ENCODE data around the gene GPRASP1. TPM values are rescaled to one million over a fixed set of nuclear protein-coding genes. Genes with fewer than 3 reads are reported as not detected.
"Not testable (repeated sequence)": the region's sequence is repeated elsewhere in the genome, so short reads cannot be mapped to it uniquely, and the experiment has no call there.

The GPRASP1 gene
- total RNA-seq, 1 donor from 2014 or later: 2.3 TPM

DNA sequence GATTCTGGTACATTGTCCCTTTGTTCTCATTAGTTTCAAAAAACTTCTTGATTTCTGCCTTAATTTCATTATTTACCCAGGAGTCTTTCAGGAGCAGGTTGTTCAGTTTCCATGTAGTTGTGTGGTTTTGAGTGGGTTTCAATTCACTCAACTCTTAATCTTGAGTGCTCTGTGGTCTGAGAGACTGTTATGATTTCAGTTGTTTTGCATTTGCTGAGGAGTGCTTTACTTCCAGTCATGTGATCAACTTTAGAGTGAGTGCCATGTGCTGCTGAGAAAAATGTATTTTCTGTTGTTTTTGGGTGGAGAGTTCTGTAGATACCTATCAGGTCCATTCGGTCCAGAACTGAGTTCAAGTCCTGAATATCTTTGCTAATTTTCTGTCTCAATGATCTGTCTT is 15.8 kb downstream of the GPRASP1 start:
- H3K4me1 ChIP-seq (ENCODE audit: insufficient read depth, low read length); H3K27ac Mint-ChIP-seq (ENCODE audit: unreplicated experiment); H4K20me1 ChIP-seq (ENCODE audit: insufficient read depth, low read length); H3K9ac ChIP-seq (ENCODE audit: low read length); H3K4me3 Mint-ChIP-seq (ENCODE audit: unreplicated experiment); H3K27ac ChIP-seq (ENCODE audit: low read depth, low read length); H3K4me1 Mint-ChIP-seq (ENCODE audit: low read depth, unreplicated experiment); H3K36me3 ChIP-seq (ENCODE audit: insufficient read depth, low read length); H3K9me3 ChIP-seq (ENCODE audit: insufficient read depth, low read depth, low read length); H2AFZ ChIP-seq (ENCODE audit: low read depth, low read length); H3K4me3 ChIP-seq (ENCODE audit: insufficient read depth, low read depth, low read length); H3K9me3 Mint-ChIP-seq (ENCODE audit: unreplicated experiment); H3K36me3 Mint-ChIP-seq (ENCODE audit: low read depth, unreplicated experiment); H3K27me3 ChIP-seq (ENCODE audit: insufficient read depth, low read length); H3K79me2 ChIP-seq (ENCODE audit: insufficient read depth, low read length); H3K4me2 ChIP-seq (ENCODE audit: low read length); DNase-seq (ENCODE audit: low read depth); FAIRE-seq; H3K27me3 Mint-ChIP-seq (ENCODE audit: low read depth, unreplicated experiment): not testable (repeated sequence)

DNA sequence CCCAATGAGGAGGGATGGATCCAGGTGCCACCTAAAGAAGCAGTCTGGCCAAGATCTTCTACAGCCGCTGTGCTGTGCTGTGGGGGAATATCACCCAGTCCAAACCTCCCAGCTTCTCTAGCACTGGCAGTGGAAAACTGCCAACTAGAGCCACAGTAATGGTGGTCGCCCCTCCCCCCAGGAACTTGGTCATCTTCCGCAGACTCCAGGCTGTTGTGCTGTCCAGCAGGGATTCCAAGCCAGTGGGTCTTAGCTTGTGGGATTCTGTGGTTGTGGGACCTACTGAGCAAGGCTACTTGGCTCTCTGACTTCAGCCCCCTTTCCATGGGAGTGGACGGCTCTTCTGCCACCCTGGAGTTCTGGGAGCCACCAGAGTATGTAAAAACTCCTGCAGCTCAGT is 18.2 kb downstream of the GPRASP1 start:
- Mint-ChIP-seq H3K36me3 (ENCODE audit: low read depth, unreplicated experiment) (peaks cover 2% of the 10 kb centered on the region), H3K27me3 (ENCODE audit: low read depth, unreplicated experiment) (no peaks in the 10 kb centered on the region), H3K9me3 (ENCODE audit: unreplicated experiment) (peaks cover 5% of the 10 kb centered on the region), H3K27ac (ENCODE audit: unreplicated experiment) (no peak overlapping the region), H3K4me1 (ENCODE audit: low read depth, unreplicated experiment) (no peaks in the 10 kb centered on the region), H3K4me3 (ENCODE audit: unreplicated experiment) (no peak overlapping the region)
- Histone ChIP-seq H3K36me3 (ENCODE audit: insufficient read depth, low read length) (no peaks in the 10 kb centered on the region), H3K79me2 (ENCODE audit: insufficient read depth, low read length) (no peaks in the 10 kb centered on the region), H3K9ac (ENCODE audit: low read length) (no peak overlapping the region), H3K27ac (ENCODE audit: low read depth, low read length) (no peak overlapping the region), H3K27me3 (ENCODE audit: insufficient read depth, low read length) (no peaks in the 10 kb centered on the region), H3K4me3 (ENCODE audit: insufficient read depth, low read depth, low read length) (no peak overlapping the region), H4K20me1 (ENCODE audit: insufficient read depth, low read length) (no peaks in the 10 kb centered on the region), H3K9me3 (ENCODE audit: insufficient read depth, low read depth, low read length) (no peaks in the 10 kb centered on the region), H2AFZ (ENCODE audit: low read depth, low read length) (no peak overlapping the region), H3K4me2 (ENCODE audit: low read length) (no peak overlapping the region), H3K4me1 (ENCODE audit: insufficient read depth, low read length) (peaks cover 2% of the 10 kb centered on the region)
- no peak for FAIRE-seq
- TF ChIP-seq EZH2 (IDR thresholded peaks at IDR 0.05; ENCODE audit: insufficient read depth, low read length): no peak
- TF ChIP-seq, protein P1, sequence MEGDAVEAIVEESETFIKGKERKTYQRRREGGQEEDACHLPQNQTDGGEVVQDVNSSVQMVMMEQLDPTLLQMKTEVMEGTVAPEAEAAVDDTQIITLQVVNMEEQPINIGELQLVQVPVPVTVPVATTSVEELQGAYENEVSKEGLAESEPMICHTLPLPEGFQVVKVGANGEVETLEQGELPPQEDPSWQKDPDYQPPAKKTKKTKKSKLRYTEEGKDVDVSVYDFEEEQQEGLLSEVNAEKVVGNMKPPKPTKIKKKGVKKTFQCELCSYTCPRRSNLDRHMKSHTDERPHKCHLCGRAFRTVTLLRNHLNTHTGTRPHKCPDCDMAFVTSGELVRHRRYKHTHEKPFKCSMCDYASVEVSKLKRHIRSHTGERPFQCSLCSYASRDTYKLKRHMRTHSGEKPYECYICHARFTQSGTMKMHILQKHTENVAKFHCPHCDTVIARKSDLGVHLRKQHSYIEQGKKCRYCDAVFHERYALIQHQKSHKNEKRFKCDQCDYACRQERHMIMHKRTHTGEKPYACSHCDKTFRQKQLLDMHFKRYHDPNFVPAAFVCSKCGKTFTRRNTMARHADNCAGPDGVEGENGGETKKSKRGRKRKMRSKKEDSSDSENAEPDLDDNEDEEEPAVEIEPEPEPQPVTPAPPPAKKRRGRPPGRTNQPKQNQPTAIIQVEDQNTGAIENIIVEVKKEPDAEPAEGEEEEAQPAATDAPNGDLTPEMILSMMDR (IDR thresholded peaks at IDR 0.05; ENCODE audit: insufficient read depth, low read depth, low read length): no peak
- DNase-seq (ENCODE audit: low read depth): no peak

DNA sequence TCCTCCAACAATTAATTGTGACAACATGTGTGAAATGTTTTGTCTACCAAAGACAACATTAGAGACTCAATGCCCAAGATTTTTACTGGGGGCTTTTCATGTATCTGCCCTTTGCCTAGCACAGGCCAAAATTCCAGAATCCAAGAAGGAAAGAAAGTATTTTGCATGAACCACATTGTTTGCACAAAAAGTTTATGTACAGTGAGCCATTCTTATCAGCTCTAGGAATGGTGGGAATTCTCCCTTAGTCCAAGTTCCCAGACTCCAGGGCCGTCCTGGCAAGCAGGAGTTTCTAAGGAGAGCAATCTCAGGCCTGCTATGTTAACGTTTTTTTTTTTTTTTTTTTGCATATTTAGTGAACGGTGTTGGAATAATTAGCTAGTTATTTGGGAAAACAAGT is 21.6 kb downstream of the GPRASP1 start:
- Histone ChIP-seq H3K27me3 (ENCODE audit: insufficient read depth, low read length) (no peaks in the 10 kb centered on the region), H3K79me2 (ENCODE audit: insufficient read depth, low read length) (no peaks in the 10 kb centered on the region), H2AFZ (ENCODE audit: low read depth, low read length) (no peak overlapping the region), H3K4me3 (ENCODE audit: insufficient read depth, low read depth, low read length) (no peak overlapping the region), H4K20me1 (ENCODE audit: insufficient read depth, low read length) (no peaks in the 10 kb centered on the region), H3K9me3 (ENCODE audit: insufficient read depth, low read depth, low read length) (no peaks in the 10 kb centered on the region), H3K27ac (ENCODE audit: low read depth, low read length) (peak overlapping the region; percentile 52), H3K4me2 (ENCODE audit: low read length) (peak overlapping the region; percentile 19), H3K36me3 (ENCODE audit: insufficient read depth, low read length) (no peaks in the 10 kb centered on the region), H3K4me1 (ENCODE audit: insufficient read depth, low read length) (peaks cover 2% of the 10 kb centered on the region), H3K9ac (ENCODE audit: low read length) (peak overlapping the region; percentile 50)
- Mint-ChIP-seq H3K36me3 (ENCODE audit: low read depth, unreplicated experiment) (no peaks in the 10 kb centered on the region), H3K27me3 (ENCODE audit: low read depth, unreplicated experiment) (no peaks in the 10 kb centered on the region), H3K9me3 (ENCODE audit: unreplicated experiment) (peaks cover 3% of the 10 kb centered on the region), H3K4me1 (ENCODE audit: low read depth, unreplicated experiment) (no peaks in the 10 kb centered on the region), H3K4me3 (ENCODE audit: unreplicated experiment) (no peak overlapping the region), H3K27ac (ENCODE audit: unreplicated experiment) (peak overlapping the region; percentile 75)
- DNase-seq (ENCODE audit: low read depth): peak; percentile 73
- TF ChIP-seq, protein P1 (IDR thresholded peaks at IDR 0.05; ENCODE audit: insufficient read depth, low read depth, low read length): no peak
- TF ChIP-seq EZH2 (IDR thresholded peaks at IDR 0.05; ENCODE audit: insufficient read depth, low read length): no peak
- peak; percentile 5 for FAIRE-seq

DNA sequence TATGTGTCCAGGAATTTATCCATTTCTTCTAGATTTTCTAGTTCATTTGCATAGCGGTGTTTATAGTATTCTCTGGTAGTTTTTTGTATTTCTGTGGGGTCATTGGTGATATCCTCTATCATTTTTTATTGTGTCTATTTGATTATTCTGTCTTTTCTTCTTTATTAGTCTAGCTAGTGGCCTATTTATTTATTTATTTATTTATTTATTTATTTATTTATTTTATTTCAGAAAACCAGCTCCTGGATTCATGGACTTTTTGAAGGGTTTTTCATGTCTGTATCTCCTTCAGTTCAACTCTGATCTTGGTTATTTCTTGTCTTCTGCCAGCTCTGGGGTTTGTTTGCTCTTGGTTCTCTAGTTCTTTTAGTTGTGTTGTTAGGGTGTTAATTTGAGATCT is 26.2 kb downstream of the GPRASP1 start:
- H3K27ac ChIP-seq (ENCODE audit: low read depth, low read length); H2AFZ ChIP-seq (ENCODE audit: low read depth, low read length); H3K9me3 Mint-ChIP-seq (ENCODE audit: unreplicated experiment); H3K4me1 Mint-ChIP-seq (ENCODE audit: low read depth, unreplicated experiment); H4K20me1 ChIP-seq (ENCODE audit: insufficient read depth, low read length); H3K9me3 ChIP-seq (ENCODE audit: insufficient read depth, low read depth, low read length); H3K27me3 ChIP-seq (ENCODE audit: insufficient read depth, low read length); H3K4me3 Mint-ChIP-seq (ENCODE audit: unreplicated experiment); H3K9ac ChIP-seq (ENCODE audit: low read length); H3K27ac Mint-ChIP-seq (ENCODE audit: unreplicated experiment); H3K36me3 Mint-ChIP-seq (ENCODE audit: low read depth, unreplicated experiment); H3K4me2 ChIP-seq (ENCODE audit: low read length); H3K4me1 ChIP-seq (ENCODE audit: insufficient read depth, low read length); H3K4me3 ChIP-seq (ENCODE audit: insufficient read depth, low read depth, low read length); H3K27me3 Mint-ChIP-seq (ENCODE audit: low read depth, unreplicated experiment); H3K79me2 ChIP-seq (ENCODE audit: insufficient read depth, low read length); FAIRE-seq; DNase-seq (ENCODE audit: low read depth); H3K36me3 ChIP-seq (ENCODE audit: insufficient read depth, low read length): not testable (repeated sequence)

Data from astrocyte (in vitro differentiated cells and primary cell).